ENCODE measurements around the gene OXCT2. TPM values are rescaled to one million over a fixed set of nuclear protein-coding genes. Genes with fewer than 3 reads are reported as not detected.

Gene OXCT2
- total and polyA plus RNA-seq, 2 of the 13 experiments (the other 11 are each of a cell fraction or from before 2014, with no cell fraction given): 0.21 to 0.33 TPM

DNA sequence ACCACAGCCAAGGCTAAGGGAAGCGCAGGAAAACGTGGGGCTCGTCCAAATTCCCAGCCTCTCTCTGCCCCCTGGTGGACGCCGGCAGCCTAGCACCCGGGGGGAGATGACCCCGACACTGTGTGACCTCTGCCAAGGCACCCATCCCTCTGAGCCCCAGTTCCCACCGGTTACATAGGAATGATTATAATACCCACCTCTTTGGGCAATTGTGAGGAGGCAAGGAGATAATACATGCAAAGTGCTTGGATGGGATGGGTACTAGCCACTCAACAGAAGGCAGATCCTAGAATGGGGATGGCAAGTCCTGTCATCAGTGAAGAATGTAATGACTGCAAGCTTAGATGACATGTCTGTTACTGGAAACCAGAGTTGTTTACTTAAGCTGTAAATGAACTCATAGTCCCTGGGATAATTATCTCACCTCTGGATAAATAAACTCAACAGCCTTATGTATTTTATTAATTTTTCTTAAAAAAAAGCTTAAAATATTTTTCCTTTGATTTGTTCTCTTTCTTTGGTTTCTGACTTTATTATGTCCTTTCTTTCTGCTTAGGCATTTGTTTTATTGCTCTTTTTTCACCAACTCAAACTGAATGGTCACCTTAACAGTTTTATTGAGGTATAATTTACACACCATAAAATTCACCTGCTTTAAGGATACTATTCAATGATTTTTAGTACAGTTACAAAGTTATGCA lies 28.8 kb upstream of the OXCT2 start (continued):
- TF ChIP-seq SOX13 (IDR thresholded peaks at IDR 0.05): no peak
- TF ChIP-seq SOX13 (CRISPR knock-in tag; conservative IDR thresholded peaks at IDR 0.05 in 1 of 2, IDR thresholded peaks at IDR 0.05 in 1 of 2): no peak
- TF ChIP-seq ZNF280B (CRISPR knock-in tag; IDR thresholded peaks at IDR 0.05; ENCODE audit: borderline replicate concordance): no peak
- TF ChIP-seq SRSF4 (IDR thresholded peaks at IDR 0.05; ENCODE audit: low read depth, low read length, poor library complexity, severe bottlenecking): no peak
- peak; percentile 37; the same call in 1 of the 2 replicates for TF ChIP-seq RAD21 (CRISPR knock-in tag; IDR thresholded peaks at IDR 0.05)
- peak in 1 of 2 experiments; percentile 26; a peak in 1 of 4 replicates for TF ChIP-seq NR2F1 (CRISPR knock-in tag; IDR thresholded peaks at IDR 0.05)
- TF ChIP-seq RCOR2 (CRISPR knock-in tag; IDR thresholded peaks at IDR 0.05): no peak
- peak; percentile 14; the same call in 1 of the 2 replicates for TF ChIP-seq HMG20A (CRISPR knock-in tag; IDR thresholded peaks at IDR 0.05; ENCODE audit: borderline replicate concordance)
- peak; percentile 69 for TF ChIP-seq FOSL2 (CRISPR knock-in tag; IDR thresholded peaks at IDR 0.05)
- 0 out of 2 replicates have a peak, but pooled peaks have one; percentile 20 for TF ChIP-seq SAP130 (CRISPR knock-in tag; IDR thresholded peaks at IDR 0.05; ENCODE audit: low read depth)
- no peak for TF ChIP-seq ZC3H13 (CRISPR knock-in tag; IDR thresholded peaks at IDR 0.05)
- TF ChIP-seq NR2C2 (CRISPR knock-in tag; IDR thresholded peaks at IDR 0.05; ENCODE audit: borderline replicate concordance): 0 out of 2 replicates have a peak, but pooled peaks have one; percentile 33
- TF ChIP-seq, protein P1, sequence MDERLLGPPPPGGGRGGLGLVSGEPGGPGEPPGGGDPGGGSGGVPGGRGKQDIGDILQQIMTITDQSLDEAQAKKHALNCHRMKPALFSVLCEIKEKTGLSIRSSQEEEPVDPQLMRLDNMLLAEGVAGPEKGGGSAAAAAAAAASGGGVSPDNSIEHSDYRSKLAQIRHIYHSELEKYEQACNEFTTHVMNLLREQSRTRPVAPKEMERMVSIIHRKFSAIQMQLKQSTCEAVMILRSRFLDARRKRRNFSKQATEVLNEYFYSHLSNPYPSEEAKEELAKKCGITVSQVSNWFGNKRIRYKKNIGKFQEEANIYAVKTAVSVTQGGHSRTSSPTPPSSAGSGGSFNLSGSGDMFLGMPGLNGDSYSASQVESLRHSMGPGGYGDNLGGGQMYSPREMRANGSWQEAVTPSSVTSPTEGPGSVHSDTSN (CRISPR knock-in tag; IDR thresholded peaks at IDR 0.05): no peak
- peak; percentile 50; the same call in 1 of the 2 replicates for TF ChIP-seq ARID3A (IDR thresholded peaks at IDR 0.05; ENCODE audit: low read depth, low read length)
- peak; percentile 62 for TF ChIP-seq STAG1 (CRISPR knock-in tag; IDR thresholded peaks at IDR 0.05)
- TF ChIP-seq, protein P2, sequence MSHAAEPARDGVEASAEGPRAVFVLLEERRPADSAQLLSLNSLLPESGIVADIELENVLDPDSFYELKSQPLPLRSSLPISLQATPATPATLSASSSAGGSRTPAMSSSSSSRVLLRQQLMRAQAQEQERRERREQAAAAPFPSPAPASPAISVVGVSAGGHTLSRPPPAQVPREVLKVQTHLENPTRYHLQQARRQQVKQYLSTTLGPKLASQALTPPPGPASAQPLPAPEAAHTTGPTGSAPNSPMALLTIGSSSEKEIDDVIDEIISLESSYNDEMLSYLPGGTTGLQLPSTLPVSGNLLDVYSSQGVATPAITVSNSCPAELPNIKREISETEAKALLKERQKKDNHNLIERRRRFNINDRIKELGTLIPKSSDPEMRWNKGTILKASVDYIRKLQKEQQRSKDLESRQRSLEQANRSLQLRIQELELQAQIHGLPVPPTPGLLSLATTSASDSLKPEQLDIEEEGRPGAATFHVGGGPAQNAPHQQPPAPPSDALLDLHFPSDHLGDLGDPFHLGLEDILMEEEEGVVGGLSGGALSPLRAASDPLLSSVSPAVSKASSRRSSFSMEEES (CRISPR knock-in tag; IDR thresholded peaks at IDR 0.05): no peak
- no peak for TF ChIP-seq FOXP1 (IDR thresholded peaks at IDR 0.05)
- TF ChIP-seq FOXP1 (CRISPR knock-in tag; IDR thresholded peaks at IDR 0.05): 0 out of 2 replicates have a peak, but pooled peaks have one; percentile 22
- no peak for TF ChIP-seq MAZ (IDR thresholded peaks at IDR 0.05; ENCODE audit: borderline replicate concordance, low read depth, low read length)
- no peak for TF ChIP-seq MAZ (CRISPR knock-in tag; IDR thresholded peaks at IDR 0.05; ENCODE audit: low read depth)
- no peak for TF ChIP-seq ZNF446 (CRISPR knock-in tag; IDR thresholded peaks at IDR 0.05)
- no peak for TF ChIP-seq GLMP (CRISPR knock-in tag; IDR thresholded peaks at IDR 0.05; ENCODE audit: borderline replicate concordance)
- 0 out of 2 replicates have a peak, but pooled peaks have one; percentile 16 for TF ChIP-seq FOXA3 (CRISPR knock-in tag; IDR thresholded peaks at IDR 0.05)
